MCF 10A (cell line): ENCODE results near the gene RALB. TPM values are rescaled to one million over a fixed set of nuclear protein-coding genes. Genes with fewer than 3 reads are reported as not detected.

Experiments used
- BruUV-seq: library from RNA; stranded (reverse); fragments of 400-500 nt; replicated peaks from 2 replicates; lab custom pipeline; 2021; lab: Mats Ljungman, UMichigan
- CTCF ChIA-PET: fragments of 300-600 bp; sonication (Branson Sonifier 250); formaldehyde crosslinking; extraction: SDS; loops from one replicate; lab custom pipeline; 2021; ENCODE audit warnings: antibody characterized with exemption, inconsistent platforms; lab: Yijun Ruan, JAX
- POLR2A ChIA-PET: fragments of 300-600, 350-650 bp; sonication (Branson Sonifier 250); formaldehyde crosslinking; extraction: SDS; loops from one replicate; lab custom pipeline; 2020; ENCODE audit warnings: antibody characterized with exemption, inconsistent platforms; lab: Yijun Ruan, JAX
- DNase-seq: peaks from one replicate; pipeline ENCODE4 v3.0.0-alpha.2; 2018; ENCODE audit not compliant: unreplicated experiment
- H3K27ac Mint-ChIP-seq: one replicate; pipeline ENCODE4 v1.8.0; 2022; ENCODE audit warnings: mild to moderate bottlenecking, low read depth, mixed read lengths; ENCODE audit not compliant: unreplicated experiment
- H3K27me3 Mint-ChIP-seq: one replicate; pipeline ENCODE4 v1.8.0; 2022; ENCODE audit warnings: mixed read lengths; ENCODE audit not compliant: insufficient read depth, unreplicated experiment
- H3K36me3 Mint-ChIP-seq: one replicate; pipeline ENCODE4 v1.8.0; 2022; ENCODE audit warnings: mild to moderate bottlenecking, moderate library complexity, mixed read lengths; ENCODE audit not compliant: insufficient read depth, unreplicated experiment
- H3K4me1 Mint-ChIP-seq: one replicate; pipeline ENCODE4 v1.8.0; 2022; ENCODE audit warnings: mixed read lengths; ENCODE audit not compliant: insufficient read depth, unreplicated experiment
- H3K4me3 Mint-ChIP-seq: one replicate; pipeline ENCODE4 v1.8.0; 2022; ENCODE audit warnings: mild to moderate bottlenecking, moderate library complexity, mixed read lengths; ENCODE audit not compliant: unreplicated experiment
- H3K9me3 Mint-ChIP-seq: one replicate; pipeline ENCODE4 v1.8.0; 2022; ENCODE audit warnings: mixed read lengths; ENCODE audit not compliant: unreplicated experiment
- CTCF ChIP-seq: fragments of 200-600 bp; IDR thresholded peaks from one replicate; pipeline ENCODE4 v1.8.0; 2022; ENCODE audit warnings: antibody characterized with exemption, mild to moderate bottlenecking; ENCODE audit not compliant: unreplicated experiment
- intact Hi-C: fragments of 100-400 bp; cut with micrococcal nuclease; formaldehyde crosslinking; loops from 2 replicates; pipeline ENCODE4 v1.14.1; 2022
- total RNA-seq: library from RNA; stranded (reverse); gene quantifications from 2 replicates; pipeline ENCODE4 v1.2.3, GENCODE V29; 2022

RALB gene
- total RNA-seq, 1 experiment from 2014 or later = 37.4 TPM

GRCh38 chr2:120204417-120204816, 48.2 kb upstream of the RALB start:
- no peaks in the 10 kb centered on the region for H3K27me3 Mint-ChIP-seq
- ChIA-PET CTCF (interaction anchor here (0.5 kb wide), 1 partner anchor 491 kb away, joined by 3 read pairs; no protein-coding TSS in a partner anchor), POLR2A (no interaction called here)
- TF ChIP-seq CTCF = no peak
- BruUV-seq = no TSS peak
- H3K9me3 Mint-ChIP-seq = no peaks in the 10 kb centered on the region
- peaks cover 5% of the 10 kb centered on the region for H3K4me1 Mint-ChIP-seq
- no peak overlapping the region for H3K4me3 Mint-ChIP-seq
- intact Hi-C loops = no loop called here
- no peak for DNase-seq
- H3K27ac Mint-ChIP-seq = no peak overlapping the region
- H3K36me3 Mint-ChIP-seq = no peaks in the 10 kb centered on the region

GRCh38 chr2:120204945-120205670, 47.5 kb upstream of the RALB start:
- Mint-ChIP-seq H3K27ac (no peak overlapping the region), H3K36me3 (no peaks in the 10 kb centered on the region), H3K27me3 (no peaks in the 10 kb centered on the region), H3K9me3 (no peaks in the 10 kb centered on the region), H3K4me1 (peaks cover 9% of the 10 kb centered on the region), H3K4me3 (no peak overlapping the region)
- BruUV-seq = no TSS peak
- ChIA-PET CTCF (interaction anchor here (0.6 kb wide), 1 partner anchor 653 kb away, joined by 3 read pairs; no protein-coding TSS in a partner anchor), POLR2A (no interaction called here)
- DNase-seq = no peak
- TF ChIP-seq CTCF = no peak
- intact Hi-C loops = no loop called here

- no peak for TF ChIP-seq CTCF
- ChIA-PET CTCF (interaction anchor here (1.0 kb wide), 1 partner anchor 475 kb away, joined by 3 read pairs; no protein-coding TSS in a partner anchor), POLR2A (no interaction called here)
- Mint-ChIP-seq H3K4me1 (peaks cover 10% of the 10 kb centered on the region), H3K9me3 (no peaks in the 10 kb centered on the region), H3K36me3 (no peaks in the 10 kb centered on the region), H3K27ac (no peak overlapping the region), H3K27me3 (no peaks in the 10 kb centered on the region), H3K4me3 (no peak overlapping the region)
- intact Hi-C loops = no loop called here
- no TSS peak for BruUV-seq
- peak; percentile 20 for DNase-seq
These were observed 46.5 kb upstream of the RALB start for GRCh38 chr2:120206022-120206581.
